HG02840 (cell line): ENCODE data around the gene KCNMA1.

Experiments used
- ATAC-seq: cut with Tn5 transposase; IDR thresholded peaks from one replicate; pipeline ENCODE4 v1.9.1; 2021; ENCODE audit warnings: mild to moderate bottlenecking, moderate library complexity, moderate number of reproducible peaks; ENCODE audit not compliant: unreplicated experiment, low FRiP score

Gene KCNMA1

DNA sequence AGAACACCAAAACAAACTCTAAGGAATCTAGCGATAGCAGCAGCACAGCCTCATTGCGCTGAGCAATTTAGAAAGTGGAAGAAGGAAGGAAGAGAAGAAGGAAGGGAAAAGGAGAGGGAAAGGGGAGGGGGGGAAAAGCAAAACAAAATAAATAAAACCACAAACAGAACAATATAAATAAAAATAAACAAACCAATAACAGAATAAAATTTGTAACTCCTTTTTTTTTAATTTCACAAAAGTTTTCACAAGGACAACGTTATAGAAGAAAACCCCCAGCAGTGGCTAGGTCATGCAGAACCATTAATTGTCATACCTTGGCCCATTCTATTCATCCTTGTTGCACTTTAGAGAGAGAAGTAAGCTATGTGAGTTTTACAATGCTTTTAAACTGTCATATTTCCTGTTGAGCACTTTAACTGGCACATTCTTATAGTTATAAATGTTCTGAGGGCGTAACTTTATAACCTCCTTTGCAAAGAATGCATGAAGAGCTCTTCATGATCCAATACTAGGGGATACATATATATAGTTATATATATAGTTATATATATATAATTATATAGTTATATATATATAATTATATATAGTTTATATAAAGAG is 752.8 kb downstream of the KCNMA1 start:
- no peak for ATAC-seq

DNA sequence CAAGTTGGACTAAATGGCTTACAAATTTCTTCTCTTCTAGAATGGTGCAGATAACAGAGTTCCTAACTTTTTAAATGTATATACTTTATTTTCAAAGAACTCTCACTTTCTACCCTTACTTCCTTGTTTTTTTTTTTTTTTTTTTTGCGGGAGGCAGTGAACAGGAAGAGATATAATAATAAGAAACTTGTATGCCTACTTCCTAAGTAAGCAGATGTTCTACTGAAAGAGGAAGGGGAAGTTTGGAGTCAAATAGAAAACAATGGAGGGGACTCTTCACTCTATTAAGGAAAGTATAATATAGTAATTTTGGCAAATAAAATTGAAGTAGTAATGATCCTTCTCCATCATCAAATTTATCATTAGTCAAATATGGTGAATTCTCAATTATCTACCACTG is 754.0 kb downstream of the KCNMA1 start:
- no peak for ATAC-seq

DNA sequence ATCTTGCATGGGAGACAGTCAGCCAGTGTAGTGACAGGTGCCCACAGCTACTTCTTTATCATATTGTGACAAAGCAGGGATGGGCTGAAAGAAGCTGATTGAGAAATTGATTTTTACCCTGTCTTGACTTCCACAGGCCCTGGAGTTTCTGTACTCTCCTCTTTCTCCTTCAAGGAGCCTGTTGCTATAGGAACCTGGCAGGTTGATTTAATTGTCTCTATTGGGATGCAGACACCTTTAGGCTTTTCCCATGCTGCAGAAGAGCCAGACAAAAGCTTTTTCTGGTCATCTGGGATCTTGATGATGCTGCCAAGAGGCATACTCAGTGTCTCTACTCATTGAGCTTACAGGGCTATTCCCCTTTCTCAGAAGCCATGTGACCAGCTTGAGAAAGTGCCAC is 754.8 kb downstream of the KCNMA1 start:
- no peak for ATAC-seq

DNA sequence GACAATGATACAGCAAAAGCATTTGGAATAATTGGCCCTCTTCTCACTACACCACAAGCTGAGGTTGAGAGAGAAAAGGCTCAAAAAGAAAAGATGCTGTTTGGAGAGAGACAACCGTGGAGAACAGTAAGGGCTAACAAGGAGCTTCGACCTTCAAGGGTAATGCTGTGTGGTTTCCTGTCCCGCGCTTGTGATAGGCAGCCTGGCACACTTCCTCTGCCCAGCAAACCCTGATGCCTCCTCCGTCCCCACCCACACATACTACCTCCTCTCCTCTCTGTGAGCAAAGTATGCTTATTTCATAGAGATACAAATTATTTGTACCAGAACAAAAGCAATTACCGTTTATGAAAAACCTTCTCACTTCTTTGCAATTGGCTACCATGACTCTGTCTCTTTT is 755.4 kb downstream of the KCNMA1 start:
- no peak for ATAC-seq

DNA sequence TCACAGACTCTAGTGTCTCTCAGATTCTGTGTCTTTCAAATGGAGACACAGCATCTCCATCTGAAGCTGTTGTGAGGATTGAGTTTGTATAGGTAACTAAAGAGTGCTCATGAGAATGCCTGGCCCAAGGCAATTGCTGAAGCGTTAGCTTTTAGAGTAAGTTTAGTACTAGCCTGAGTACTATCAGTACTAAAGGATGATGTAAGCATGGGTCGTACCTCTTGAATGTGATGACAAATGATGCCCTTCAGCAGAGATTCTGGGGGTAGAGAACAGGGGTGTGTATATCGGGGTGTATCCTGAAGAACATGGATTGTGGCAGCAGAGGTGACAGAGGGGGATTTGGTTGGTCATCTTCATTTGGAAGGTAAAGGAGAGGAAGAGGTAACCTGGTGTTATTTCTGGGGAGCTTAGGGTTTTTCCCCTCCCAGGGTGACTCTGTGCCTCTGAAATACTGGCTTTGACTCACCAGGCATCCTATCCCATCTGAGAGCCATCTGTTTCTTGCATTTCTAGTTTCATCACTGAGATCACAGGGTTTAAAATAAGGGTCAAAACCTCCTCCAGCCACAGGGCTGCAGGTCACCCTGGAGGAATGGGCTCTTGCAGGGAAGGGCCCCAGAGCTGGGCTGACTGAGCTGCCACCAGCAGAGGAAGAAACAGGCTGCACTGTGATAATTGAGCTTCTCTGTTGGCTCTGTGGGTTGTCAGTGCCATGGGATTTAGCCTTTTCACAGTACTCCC is 756.0 kb downstream of the KCNMA1 start:
- no peak for ATAC-seq

DNA sequence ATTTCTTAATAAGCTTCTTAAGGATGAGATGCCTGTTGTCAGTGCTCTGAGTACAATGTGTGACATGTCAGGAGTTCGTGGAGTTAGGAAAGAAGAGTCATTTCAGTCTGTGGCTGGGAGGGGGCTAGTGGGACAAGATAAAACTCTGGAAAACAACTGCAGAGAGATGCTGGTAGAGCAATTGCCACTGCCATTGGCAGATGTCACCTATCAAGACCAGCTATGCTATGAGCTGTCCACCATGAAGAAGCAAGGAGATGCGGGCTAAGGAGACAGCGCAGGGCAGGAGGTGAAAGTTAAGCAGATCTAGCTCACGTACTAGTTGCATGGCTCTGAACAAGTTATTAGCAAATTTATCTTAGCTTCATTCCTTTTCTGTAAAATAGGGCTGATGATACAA is 756.7 kb downstream of the KCNMA1 start:
- no peak for ATAC-seq

DNA sequence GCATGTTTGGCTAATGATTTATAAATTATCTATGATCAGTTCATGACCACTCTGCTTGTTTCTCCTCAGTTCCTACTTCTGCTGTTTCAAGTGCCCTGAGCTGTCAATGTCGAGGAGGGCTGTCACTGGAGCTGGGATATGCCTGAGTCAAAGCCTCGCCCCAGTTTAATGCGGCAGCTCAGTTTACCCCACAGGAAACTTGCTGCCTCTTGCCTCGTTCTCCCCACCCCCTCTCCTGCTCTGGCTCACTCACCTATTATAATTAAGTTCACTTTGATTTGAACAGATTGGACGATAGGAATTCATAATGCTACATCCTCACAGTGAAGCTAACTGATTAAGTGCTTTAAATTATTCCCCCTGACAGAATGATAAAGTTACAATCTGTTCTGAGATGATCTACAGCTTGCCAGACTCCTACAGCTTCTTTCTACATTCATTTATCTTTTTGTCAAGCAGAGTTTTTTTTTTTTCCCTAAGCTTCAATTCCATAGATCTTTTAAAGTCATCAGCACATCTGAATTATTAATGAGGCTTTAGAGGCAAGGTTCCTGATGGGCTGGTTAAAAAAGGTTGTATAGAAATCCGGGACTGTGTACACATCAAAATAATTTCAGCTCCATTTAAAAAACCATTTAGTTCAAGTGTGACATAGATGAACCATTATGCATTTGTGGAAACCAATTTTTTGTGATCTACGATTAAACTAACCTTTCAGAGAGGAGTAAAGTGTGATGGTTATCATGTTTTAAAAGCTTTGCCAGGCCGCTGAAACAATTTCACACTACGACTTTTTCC is 758.3 kb downstream of the KCNMA1 start:
- no peak for ATAC-seq

DNA sequence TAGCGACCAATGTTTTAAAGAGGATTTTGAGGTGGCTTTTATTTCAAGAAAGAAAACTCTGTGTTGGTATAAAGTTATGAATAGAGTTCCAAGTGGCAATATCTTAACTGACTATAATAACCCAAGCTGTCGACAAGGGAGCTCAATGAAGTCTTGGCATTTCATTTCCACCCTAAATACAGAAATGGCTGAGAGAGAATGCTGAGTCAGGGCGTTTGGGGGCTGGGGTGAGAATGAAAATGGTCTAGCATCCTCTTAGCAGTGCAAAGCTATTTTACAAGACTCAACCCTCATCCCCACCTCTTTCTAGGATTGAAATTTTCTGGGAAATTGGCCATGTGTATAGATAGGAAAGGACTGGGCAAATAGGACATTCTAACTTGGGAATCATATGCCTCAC is 759.1 kb downstream of the KCNMA1 start:
- ATAC-seq: no peak

DNA sequence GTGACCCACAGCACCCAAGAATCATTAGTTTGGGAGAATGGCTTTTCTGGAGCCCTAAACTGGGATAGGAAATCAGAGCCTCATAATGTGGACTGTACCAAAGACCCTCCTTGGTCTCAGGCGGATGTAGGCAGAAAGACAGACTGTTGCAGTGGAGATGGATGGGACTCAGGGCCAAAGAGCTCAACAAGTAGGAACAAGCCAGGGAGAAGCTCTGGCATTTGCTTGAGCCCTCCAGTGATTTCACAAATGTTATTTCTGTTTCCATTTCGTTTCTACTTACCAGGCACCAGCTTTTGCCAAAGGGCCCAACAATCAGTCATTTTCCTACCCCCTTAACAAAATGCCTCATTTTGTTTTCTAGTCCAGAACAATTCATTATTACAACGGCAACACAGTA is 762.7 kb downstream of the KCNMA1 start:
- no peak for ATAC-seq

DNA sequence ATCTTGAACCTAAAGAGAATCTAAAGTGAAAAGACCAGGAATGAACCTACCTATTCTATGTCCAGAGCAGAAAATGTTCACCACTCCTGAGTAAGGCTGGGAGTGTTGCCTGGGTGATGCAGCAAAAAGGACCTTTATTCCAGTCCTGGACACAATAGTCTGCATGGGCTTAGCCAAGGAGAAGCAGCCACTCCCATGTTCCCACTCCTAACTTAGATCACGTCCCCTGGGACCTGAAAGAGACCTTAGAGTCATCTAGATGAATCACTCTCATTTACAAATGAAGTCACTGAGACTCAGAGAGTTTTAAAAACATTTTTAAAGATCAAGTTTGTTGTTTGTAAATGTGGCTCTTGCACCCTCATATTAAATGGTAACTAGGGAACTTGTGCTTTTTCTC is 763.4 kb downstream of the KCNMA1 start:
- ATAC-seq: no peak

DNA sequence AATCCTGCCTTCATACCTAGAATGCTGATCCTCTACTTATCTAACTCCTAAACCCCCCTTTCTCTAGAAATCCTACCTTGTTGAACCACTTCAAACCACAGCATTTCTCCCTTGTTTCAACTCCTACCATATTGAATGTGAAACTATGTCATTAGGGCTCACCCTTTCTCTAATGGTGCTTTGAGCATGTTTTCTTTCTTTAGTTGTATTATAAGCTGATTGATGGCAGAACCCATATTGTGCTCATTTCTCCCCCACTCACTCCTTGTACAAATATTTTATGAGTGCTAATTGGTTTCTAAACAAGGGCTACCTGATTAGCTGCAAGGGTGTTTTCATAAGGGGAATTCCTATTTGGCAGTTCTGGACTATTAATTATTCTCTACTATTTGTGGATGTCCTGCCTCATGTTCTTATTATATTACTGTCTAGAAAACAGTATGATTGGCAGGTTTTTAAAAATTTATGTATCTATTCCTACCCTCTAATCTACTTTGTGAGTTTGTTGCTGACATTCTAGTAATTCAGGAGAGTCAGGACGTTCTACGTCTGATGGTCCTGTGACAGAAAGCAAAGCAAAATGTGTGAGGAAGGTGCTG is 765.8 kb downstream of the KCNMA1 start:
- ATAC-seq: no peak

DNA sequence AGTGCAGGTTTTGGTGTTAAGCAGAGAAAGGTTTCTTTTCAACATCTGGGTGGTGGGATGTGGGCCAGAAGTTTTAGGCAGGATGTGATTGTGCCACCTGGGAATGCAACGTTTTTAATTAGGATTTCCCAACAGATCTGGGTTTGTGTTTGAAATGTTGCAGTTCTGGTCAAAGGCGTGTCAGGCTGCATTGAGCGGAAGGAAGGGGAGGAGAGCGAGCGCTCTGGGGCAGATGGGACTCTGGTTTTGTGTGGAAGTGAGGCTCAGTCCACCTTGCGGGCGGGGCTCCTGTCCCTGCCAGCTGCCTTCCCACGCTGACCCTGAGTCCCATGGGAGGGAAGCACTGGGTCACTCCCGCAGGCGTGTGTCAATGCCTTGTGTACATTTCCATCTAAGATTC is 767.7 kb downstream of the KCNMA1 start:
- ATAC-seq: no peak

DNA sequence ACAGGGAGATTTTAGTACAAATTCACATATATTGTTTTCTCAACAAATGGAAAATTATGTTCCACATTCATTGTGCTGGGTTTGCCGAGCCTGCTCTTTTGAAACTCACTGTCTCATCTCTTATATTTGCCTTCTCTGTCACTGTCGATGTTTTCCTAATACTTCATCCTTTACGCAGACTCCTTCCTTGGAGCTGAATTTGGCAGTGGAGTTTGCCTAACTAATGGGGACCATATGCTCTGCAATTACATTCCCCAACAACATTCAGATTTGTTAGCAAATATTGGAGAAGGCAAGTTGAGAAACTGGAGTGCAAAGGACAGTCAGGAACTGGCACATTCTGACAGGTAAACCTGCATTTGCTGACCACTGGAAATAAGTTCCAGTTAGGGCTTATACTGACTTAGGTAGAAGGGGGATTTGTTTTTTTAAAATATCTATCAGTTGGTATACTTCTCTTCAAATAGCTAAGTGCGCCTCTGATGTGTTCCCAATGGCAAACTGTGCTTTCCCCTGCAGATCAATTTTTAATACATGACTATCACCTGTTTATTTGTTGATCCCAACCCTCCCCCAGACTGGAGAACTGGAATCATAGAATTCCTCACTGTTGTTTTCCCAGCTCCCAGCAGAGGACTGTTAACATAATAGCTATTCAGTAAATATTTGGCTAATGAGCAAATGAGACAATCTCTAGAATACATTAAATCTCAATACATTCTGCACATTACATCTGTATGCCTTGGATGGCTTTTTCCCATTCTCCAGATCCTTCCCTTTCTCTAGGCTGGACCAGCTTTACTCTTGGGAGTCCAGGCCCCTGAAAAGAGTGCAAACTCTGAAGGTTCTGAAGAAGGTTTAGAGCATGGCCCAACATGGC is 769.3 kb downstream of the KCNMA1 start:
- no peak for ATAC-seq

DNA sequence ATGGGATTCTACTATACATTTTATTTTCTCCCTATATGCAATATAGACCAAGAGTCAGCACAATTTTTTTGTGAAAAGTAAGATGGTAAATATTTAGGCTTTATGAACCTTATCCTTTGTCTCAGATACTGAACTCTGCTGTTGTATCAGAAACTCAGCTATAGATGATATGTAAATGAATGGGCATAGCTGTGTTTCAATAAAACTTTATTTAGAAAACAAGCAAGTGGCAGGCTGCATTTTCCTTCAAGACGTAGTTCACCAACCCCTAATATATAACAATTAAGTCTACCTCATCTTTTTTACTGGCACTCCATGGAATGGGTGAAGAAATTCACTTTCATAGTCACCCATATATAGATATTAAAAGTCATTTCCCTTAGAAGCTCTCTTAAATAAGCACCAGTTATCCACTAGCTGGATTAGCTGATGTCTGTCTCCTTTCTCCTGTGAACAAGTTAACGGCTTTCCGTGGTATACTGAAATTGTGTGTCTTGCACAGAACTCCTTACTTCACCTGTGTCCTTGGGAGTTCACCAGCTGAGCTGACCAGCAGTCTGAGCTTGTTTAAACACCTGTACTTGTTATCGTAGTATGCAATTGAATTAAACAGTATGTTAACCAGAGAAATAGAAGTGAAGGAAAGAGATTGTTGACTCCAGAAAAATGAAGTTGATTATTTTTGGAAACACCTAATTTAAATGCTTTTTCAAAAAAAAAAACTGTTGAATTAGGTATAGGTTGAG is 770.6 kb downstream of the KCNMA1 start:
- no peak for ATAC-seq

DNA sequence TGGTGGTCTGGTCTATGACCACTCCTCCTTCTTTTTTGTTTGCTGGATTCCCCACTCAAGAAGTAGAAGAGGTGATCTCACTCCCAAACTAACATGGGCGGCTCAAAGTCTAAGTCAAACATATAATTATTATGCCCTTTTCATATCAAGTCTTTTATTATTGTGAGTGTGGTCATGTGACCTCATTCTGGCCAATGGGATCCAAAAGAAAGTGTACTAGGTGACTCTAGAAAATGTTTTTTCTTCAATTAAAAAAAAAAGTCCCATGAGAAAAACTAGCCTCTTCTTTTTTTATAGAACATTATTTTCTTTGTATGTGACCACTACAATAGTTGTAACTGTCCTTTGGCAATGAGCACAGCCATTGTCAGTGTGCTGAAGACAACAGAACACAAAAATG is 772.7 kb downstream of the KCNMA1 start:
- no peak for ATAC-seq

DNA sequence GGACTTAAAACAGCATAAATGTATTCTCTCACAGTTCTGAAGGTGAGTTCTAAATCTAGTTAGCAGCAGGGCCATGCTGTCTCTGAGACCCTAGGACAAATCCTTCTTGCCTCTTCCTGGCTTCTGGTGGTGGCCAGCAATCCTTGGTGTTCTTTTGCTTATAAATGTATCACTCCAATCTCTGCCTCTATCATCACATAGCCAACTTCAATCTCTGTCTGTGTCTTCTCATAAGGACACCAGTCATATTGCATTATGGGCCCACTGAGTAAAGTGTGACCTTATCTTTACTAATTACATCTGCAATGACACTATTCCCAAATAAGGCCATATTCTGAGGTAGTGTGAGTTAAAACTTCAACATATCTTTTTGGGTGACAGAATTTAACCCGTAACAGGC is 778.9 kb downstream of the KCNMA1 start:
- no peak for ATAC-seq

DNA sequence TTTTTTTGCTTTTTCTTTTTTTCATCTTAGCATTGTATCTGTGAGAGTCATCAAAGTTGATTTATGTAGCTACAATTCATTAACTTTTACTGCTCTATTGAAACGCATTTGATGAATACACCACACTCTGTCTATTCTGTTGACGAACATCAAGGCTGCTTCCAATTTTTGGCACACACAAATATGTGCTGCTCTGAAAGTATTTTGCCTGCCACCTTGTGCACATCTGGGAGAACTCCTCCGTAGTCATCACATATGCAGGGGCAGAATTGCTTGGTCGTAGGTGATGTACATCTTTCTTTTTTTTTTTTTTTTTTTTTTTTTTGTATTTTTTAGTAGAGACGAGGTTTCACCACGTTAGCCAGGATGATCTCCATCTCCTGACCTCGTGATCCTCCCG is 796.8 kb downstream of the KCNMA1 start:
- no peak for ATAC-seq

DNA sequence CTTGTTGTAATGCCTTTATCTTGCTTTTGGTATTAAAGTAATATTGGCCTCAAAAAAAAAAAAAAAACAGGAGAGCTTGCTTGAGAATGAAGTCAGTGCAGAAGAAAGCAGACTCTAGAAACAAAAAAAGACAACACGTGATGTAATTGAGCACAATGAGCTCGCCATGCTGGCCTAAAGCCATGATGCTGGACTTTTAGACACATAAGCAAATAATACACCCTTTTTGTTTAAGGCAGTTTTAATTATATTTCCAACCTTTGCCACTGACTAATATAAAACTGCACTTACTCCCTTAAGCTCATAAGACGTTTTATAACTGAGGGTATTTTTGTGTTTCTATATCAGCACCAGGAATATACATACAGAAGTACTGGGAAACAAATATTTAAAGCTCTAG is 798.3 kb downstream of the KCNMA1 start:
- ATAC-seq: no peak

DNA sequence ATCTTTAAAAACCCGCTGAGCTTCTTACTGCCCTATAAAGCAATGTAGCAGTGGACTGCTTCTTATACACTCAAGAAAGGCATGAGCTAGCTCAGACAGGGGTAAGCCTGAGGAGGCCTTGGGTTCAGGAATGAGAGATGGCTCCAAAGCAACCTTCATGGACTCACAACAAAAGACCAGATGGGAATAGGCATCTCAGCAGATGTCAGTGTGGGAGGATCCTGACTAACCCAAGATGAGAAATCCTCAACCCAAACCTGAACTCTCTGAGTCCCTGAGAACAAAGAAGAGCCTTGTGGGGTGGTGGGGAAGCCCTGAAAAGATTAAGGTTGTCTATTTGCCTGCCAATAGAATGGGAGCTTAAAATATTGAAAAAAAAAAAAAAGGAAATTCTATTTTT is 807.4 kb downstream of the KCNMA1 start:
- no peak for ATAC-seq

DNA sequence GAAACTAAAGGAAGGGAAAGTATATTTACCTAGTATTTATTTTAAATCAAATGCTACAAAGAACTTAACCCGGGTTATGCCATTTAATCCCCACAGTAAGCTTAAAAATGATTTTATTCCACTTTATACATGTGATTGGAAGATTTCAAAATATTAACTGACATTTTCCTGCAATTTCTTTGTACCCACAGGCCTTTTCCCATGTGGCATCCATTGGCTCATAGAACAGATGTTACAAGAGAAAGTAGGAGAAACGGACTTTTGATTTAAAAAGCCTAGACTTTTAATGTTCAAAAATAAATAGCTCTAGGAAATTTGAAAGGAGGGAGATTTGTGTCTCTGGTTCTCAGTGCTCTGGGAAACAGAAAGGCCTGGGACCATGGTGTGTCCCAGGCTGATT is 807.9 kb downstream of the KCNMA1 start:
- no peak for ATAC-seq
